Fibroblast of skin of right quadriceps (primary cell): ENCODE measurements around the gene FAHD1.

Experiments used
- DNase-seq: peaks from one replicate; pipeline ENCODE4 v3.0.0-alpha.2; 2013

Gene FAHD1

GRCh38 chr16:1818204-1818872, 8.7 kb upstream of the FAHD1 start:
- no peak for DNase-seq

DNA sequence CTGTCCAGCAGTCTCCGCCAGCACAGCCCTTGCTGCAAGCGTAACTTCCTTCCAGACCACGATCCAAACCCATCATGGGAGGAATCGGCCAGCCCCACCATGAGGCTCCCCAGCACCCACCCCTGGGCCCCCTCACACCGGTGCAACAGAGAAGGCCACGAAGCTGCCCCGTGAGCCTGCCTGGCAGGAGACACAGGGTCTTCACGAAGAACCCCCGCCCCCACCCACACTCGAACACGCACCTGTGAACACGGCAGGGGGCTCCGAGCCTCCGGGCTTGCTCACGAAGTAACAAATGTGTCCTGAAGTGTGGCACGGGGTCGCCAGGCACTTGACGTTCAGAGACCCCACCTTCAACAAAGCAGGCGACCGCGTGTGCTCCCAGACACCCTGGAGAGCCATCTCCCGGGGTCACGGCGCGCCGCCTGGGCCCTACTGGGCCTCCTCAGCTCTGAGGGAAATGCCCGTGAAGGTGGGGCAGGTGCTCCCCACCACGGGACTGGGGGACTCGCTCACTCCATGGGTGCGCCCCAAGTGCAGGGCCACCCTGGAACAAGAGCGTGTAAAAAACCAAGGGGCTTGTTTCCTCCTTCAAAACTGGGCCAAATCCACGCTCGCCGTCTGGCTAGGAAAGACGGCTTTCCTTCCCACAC, 8.0 kb upstream of the FAHD1 start:
- no peak for DNase-seq

DNA sequence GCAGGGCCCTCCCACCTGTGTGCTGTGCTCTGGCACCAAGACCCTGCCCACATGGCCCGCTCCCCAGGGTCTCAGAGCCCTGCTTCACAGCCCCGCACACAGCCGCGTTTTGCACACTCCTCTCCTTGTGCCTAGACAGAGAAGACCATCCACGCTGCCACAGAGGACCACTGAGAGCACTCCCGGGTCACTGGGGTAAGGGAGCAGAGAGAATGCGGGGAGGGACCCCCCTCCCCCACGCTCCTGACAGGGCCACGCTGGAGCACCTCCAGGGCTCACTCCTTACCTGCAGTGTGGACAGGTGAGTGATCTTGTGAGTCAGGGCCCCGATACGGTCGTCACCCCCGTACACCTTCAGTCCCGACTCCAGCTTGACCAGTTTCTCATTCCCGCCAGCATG, 7.4 kb upstream of the FAHD1 start:
- DNase-seq: no peak

- DNase-seq: no peak
Observed at GRCh38 chr16:1820096-1820945, 6.7 kb upstream of the FAHD1 start.

DNA sequence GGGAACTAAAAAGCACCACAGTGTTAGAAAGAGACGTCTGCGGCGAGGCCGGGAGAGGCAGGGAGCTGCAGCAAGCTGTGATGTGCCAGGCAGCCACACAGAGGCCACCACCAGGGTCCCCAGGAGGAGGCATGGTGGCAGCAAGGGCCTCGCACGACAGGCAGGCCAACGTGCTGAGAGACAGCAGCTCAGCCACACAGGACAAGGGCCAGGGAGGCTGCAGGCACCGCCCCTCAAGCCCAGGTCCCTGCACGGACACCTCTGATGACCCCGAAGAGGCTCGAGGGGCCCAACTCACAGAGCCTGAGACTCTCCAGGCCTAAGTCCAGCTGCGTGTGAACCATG, 6.1 kb upstream of the FAHD1 start:
- DNase-seq: no peak

- DNase-seq: no peak
Observed at GRCh38 chr16:1821861-1822611, 5.0 kb upstream of the FAHD1 start.

DNA sequence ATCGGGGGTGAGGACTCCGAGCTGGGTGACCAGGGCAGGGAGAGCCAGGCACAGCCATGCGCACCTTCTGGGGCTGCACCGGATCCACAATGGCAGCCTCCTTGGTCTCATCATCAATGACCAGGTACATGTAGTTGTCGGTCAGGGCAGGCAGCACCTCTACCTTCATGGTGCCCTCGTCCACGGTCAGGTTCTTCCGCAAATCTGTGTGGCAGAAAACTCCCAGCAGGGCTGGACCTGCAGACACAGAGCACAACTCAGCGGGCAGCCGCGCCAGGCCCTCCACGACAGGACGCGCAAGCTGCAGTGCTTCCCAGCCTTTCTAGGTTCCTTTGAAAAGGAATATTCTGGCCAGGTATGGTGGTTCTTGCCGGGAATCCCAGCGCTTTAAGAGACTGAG, 4.2 kb upstream of the FAHD1 start:
- no peak for DNase-seq

DNA sequence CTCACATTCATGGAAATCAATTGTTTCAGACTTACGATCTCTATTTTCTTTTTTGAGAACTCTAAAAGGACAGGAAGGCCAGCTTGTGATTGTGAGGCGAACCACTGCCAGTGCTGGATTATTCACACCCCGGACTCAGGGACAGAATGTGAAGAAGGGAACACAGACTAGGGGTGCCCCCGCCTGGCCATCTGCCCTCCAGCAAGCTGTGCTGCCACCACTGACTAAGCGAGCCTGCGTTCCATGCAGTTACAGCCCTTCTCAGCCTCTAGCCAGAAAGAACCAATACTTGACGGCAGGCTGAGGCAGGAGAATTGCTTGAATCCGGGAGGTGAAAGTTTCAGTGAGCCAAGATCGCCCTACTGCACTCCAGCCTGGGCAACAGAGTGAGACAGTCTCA, 3.2 kb upstream of the FAHD1 start:
- peak; percentile 24 for DNase-seq

DNA sequence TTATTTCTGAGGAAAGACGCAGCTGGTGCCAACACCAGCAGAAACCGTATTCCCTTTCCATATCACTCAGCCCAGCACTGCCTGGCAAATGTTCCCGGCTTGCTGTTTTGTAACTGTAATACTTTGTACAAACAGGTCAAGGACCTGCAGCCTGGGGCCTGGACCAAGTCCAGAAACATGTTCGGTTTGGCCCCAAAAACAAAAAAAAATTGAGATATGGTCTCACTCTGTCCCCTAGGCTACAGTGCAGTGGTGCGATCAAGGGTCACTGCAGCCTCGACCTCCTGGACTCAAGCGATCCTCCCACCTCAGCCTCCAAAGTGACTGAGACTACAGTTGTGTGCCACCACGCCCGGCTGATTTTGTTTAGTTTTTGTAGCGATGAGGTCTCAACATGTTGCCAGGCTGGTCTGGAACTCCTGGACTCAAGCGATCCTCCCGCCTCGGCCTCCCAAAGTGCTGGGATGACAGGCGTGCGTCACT, 1.6 kb upstream of the FAHD1 start:
- DNase-seq: no peak

- peak; percentile 27 for DNase-seq
Observed at GRCh38 chr16:1825864-1826690, 929 bp upstream of the FAHD1 start.

DNA sequence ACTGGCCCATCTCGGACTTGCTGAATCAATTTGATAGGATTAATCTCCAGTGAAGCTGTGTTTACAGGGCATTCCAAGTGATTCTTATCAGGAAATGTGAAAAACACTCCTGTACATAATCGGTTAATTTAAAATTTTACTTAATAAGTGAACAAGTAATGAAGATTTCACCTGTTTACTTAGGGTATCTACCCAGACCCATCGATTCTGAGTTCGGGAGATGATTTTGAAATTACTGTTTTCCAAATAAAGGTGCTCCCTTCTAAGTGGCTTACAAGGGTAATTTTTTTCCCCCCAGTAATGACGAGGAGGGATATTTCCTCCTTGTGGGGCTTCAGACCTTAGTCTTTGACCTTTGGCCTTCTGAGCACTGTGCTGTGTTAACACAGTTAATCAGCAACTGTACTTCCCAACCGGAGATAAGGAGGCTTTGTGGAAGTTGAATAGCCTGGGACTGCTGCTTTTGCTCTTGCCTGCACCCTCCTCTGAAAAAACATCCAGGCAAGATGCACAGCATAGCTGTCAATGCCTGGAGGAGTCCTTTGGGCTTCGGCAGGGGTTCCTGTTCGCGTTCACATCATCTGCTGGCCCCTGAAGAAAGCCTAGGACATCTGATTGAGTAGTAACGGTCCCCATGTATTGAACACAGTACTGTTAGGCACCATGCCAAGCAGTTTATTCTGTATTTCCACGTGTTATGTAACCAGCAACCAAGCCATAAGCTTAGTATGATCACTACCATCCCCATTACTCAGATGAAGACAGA, 1.8 kb downstream of the FAHD1 start:
- DNase-seq: no peak

GRCh38 chr16:1830213-1830612, 3.2 kb downstream of the FAHD1 start:
- DNase-seq: no peak

GRCh38 chr16:1831186-1832075, 4.4 kb downstream of the FAHD1 start:
- no peak for DNase-seq

GRCh38 chr16:1832838-1833454, 5.9 kb downstream of the FAHD1 start:
- DNase-seq: no peak

GRCh38 chr16:1834096-1834495, 7.1 kb downstream of the FAHD1 start:
- no peak for DNase-seq

DNA sequence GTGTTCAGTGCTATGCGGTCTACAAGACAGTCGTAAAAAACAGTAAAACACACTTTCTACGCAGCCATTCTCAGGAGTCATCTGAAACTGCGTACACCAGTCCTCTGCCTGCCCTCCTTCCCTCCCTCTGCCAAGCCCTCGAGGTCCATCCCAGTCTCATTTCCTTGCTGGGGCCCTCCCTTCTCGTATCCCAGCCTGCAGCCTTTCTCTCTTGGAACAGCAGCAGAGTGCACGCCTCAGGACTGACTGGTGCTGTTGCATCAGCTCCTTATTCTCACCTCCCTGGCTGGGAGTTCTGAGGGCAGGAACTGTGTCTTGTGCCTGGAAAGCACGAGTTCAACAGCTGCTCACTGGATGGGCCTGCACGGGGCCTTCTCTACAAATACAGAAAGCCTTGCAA, 12.5 kb downstream of the FAHD1 start:
- peak; percentile 83 for DNase-seq

DNA sequence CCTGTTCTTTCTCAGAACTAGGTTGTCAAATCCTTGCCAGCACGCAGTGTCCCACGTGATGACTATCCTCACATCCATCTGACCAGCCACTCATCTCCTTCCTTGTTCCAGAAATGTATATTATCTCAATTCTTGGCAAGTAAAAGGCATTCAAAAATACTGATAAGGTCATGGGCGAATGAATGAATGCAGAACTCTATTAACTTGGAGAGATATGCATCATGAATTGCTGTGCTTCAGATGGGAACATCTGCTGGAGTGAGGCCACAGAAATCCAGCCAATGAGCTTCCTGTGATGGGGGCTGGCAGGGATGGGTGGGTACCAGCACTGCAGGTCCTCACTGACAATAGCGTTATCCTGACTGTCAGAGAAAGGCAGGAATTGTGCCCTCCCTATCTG, 19.0 kb downstream of the FAHD1 start:
- no peak for DNase-seq

DNA sequence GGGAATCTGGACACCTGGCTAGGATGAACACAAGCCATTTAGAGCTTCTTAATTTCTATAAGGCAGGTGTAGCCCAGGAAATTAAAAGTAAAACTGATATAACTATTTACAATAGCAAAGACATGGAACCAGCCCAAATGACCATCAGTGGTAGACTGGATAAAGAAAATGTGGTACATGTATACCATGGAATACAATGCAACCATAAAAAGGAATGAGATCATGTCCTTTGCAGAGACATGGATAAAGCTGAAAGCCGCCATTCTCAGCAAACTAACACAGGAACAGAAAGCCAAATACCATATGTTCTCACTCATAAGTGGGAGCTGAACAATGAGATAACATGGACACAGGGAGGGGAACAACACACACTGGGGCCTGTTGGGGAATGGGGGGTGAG, 19.4 kb downstream of the FAHD1 start:
- no peak for DNase-seq

- DNase-seq: no peak
Observed at GRCh38 chr16:1850981-1851380, 24.0 kb downstream of the FAHD1 start.

- no peak for DNase-seq
Observed at GRCh38 chr16:1851793-1852192, 24.8 kb downstream of the FAHD1 start.
